GM21825 (cell line): ENCODE results near the gene MUC6.

ENCODE experiments used
- ATAC-seq: cut with Tn5 transposase; IDR thresholded peaks from one replicate; pipeline ENCODE4 v1.9.1; 2021; ENCODE audit warnings: mild to moderate bottlenecking, moderate library complexity; ENCODE audit not compliant: unreplicated experiment

Gene MUC6

GRCh38 chr11:971092-971690 is 65.3 kb downstream of the MUC6 start:
- ATAC-seq, result no peak

- ATAC-seq, result no peak
Measured at GRCh38 chr11:970319-970871, 66.1 kb downstream of the MUC6 start.

- no peak for ATAC-seq
Measured at GRCh38 chr11:969651-970205, 66.8 kb downstream of the MUC6 start.

- no peak for ATAC-seq
Measured at GRCh38 chr11:968822-969221, 67.7 kb downstream of the MUC6 start.

- ATAC-seq, result no peak
Measured at GRCh38 chr11:967995-968751, 68.3 kb downstream of the MUC6 start.

GRCh38 chr11:965206-965775 is 71.2 kb downstream of the MUC6 start:
- no peak for ATAC-seq

GRCh38 chr11:963852-964251 is 72.7 kb downstream of the MUC6 start:
- no peak for ATAC-seq
